Fibroblast of upper back skin (primary cell): ENCODE data around the gene PAPSS2.
"Not testable (repeated sequence)": the region's sequence is repeated elsewhere in the genome, so short reads cannot be mapped to it uniquely, and the experiment has no call there.

Source experiments
- DNase-seq: peaks from one replicate; pipeline ENCODE4 v3.0.0-alpha.2; 2013

The PAPSS2 gene

GRCh38 chr10:87643920-87644319 is 15.8 kb upstream of the PAPSS2 start:
- no peak for DNase-seq

GRCh38 chr10:87644500-87644899 is 15.2 kb upstream of the PAPSS2 start:
- not testable (repeated sequence) for DNase-seq

DNA sequence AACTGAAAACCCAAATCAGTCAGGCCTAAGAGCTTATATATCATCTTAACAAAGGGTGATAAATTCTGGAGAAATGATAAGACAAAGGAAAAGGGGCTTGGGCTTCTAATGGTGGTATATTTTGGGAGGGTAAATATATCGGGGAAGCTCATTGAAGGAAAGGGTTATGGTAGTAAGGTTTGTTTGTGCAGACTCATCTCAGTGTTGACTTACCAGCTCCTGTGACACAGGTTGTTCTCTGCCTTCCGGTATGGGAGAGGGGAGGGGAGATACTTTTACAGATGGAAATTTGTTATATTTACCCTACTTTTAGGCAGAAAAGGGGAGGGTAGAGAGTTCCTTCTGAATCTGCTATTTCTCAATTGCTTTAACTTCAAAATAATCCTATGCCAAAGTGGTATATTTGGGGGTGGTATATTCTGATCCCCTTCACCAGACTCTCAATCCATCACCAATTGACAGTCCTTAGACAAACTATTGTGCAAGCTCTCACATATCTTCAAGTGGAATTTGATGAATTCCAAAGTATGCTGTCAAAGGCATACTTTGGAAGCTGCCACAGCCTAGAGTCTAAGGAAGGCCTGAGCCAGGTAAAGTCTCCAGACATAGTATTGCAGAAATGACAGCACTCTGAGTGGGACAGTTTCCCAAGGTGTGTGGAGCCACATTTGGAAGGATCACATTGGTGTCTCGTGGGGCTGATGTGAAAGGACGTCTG is 13.3 kb upstream of the PAPSS2 start:
- no peak for DNase-seq

GRCh38 chr10:87646935-87647334 is 12.7 kb upstream of the PAPSS2 start:
- no peak for DNase-seq

DNA sequence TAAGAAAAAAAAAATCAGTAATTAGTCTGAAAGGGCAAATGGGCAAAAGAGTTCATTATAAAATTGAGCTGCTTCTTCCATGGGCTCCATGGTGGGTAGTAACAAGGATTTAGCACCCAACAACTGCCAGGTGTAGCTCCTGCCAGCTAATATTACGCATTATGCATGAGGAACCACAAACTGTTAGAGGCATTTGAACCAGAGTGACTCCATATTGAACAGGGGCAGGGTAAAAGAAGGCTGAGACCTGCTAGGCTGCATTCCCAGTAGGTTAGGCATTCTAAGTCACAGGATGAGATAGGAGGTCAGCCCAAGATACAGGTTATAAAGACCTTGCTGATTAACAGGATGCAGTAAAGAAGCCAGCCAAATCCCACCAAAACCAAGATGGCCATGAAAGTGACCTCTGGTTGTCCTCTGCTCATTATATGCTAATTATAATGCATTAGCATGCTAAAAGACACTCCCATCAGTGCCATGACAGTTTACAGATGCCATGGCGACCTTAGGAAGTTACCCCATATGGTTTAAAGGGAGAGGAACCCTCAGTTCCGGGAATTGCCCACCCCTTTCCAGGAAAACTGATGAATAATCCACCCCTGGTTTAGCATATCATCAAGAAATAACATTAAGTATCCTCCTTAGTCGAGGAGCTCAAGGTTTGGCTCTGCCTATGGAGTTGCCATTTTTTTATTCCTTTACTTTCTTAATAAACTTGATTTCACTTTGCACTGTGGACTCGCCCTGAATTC is 8.7 kb upstream of the PAPSS2 start:
- DNase-seq: no peak

DNA sequence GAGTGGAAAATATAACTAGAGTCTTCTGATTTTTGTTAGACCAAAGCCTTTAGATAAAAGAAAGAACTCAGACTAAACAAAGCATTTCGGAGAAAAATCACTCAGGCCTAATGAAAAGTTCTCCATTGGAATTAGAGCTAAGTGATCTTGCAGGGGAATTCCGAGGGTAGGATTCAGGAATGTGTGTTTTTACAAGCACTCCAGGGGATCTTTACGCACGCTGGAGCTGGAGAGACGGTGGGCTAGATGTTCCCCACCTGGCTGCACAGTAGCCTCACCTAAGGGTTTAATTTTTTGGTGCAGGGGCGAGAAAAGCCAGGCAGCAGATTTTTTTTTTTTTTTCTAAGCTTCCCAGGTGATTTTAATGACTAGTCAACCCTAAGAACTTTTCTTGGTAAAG is 7.9 kb upstream of the PAPSS2 start:
- no peak for DNase-seq

GRCh38 chr10:87652261-87652660 is 7.4 kb upstream of the PAPSS2 start:
- DNase-seq: no peak

GRCh38 chr10:87654212-87654611 is 5.5 kb upstream of the PAPSS2 start:
- DNase-seq: no peak

- DNase-seq: peak; percentile 62
These were observed 3.1 kb upstream of the PAPSS2 start for GRCh38 chr10:87656431-87657072.

DNA sequence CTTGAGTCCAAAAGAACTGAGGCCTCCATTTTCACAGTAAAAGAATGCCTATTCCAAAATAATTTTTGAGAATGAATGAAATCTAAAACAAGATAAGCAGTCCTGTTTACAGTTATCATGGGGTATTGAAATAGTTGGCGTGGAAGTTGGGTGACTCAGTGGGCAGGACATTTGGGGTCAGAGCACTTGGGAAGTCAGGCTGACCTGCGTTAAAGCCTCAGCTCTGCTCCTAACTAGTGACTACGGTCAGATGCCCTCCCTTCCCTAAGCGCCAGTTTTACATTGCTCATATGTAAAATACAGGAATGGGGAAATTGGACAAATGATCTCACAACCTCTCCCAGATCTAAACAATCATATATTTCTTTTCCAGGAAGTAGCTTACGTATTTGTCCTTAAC is 2.3 kb upstream of the PAPSS2 start:
- no peak for DNase-seq

GRCh38 chr10:87658321-87658795 is 1.3 kb upstream of the PAPSS2 start:
- DNase-seq: no peak

DNA sequence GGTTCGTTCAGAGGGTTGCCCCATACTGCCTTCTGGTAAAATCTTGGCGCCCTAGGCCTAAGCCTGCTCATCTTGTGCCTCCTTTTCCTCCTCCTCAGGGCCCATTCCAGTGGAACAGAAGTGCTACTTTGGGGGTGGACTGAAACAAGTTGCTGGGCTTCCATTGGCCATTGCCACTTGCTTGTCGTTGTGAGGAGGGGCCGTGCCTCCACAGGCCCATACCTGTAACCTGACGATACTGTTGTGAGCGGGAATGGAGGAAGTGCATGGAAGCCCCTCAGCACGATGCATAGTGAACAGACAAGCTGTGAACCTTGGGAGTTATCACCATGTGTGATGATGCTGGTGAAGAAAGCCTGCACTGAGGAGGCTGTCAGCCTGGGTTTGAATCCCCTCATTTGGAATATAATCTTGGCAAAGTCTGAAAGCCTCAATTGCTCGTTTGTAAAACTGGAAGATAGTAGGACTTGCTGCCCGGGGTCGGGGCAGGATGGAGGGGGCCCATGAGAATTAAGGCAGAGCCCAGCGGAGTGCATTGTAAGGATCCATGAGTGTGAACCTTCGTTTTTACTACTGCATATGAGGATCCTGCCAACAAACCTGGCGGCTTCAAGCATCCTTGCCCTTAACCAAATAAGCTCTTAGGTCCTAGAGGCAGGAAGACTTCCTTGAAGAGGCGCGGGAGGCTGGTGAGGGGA is 671 bp upstream of the PAPSS2 start:
- no peak for DNase-seq

- DNase-seq: peak; percentile 55
These were observed 931 bp downstream of the PAPSS2 start for GRCh38 chr10:87660484-87661133.

DNA sequence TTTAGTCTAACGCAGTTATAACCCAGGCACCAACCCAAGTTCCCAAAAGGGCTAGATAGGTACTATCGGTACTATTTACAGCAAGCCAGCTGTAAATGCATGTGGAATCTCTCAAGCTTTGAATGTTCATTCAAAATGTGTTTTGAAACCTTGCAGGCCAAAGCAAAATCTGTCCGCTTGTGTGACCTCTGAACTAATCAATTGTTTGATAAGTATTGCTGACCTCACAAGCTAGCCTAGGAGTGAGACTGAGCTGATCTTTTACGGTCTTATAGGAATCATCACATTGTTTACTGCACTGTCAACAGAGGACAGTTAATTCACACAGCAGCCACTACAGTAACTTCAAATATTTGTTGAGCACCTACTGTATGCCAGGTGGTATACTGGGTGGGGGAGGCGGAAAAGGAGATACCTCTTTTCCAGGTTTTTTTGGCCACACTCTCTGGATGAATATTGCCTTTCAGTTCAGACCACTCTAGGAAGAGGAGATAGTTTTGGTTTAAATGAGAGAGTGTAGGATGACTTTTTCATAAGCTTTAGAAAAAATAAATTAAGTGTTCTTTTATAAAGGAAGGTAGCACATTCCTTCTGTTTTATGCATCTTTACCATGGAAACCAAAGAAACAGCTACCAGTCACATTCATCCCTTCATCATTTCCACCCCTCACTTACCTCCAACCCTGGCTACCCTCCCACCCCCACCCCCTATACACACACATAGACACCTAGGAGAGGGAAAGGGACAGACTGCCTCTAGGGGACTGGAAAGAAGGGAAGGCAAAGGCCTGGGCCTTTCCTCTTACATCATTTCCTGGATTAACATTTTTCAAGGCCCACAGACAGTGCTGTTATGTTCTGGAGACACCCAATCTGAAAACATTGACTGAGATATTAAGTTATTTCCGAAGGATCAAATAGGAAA is 2.4 kb downstream of the PAPSS2 start:
- peak; percentile 57 for DNase-seq

DNA sequence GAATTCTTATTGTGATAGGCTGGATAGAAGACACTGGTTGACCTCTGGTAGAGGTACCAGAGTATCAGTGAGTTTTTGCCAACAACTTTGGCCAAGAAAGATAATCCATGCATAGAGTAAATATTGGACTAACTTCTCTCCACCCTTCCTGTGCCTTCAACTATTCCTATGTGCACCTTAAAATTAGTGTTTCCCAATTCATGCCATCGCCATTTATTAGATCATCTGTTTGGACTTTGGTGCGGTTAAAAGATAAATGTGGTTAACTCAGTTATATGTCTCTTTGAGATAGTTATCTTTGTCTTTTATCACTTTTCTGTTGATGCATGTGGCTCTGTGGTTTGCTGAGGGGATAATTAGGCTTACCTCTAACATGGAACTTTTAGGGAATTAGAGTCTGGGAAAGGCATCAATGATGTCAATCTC is 4.6 kb downstream of the PAPSS2 start:
- DNase-seq: no peak

DNA sequence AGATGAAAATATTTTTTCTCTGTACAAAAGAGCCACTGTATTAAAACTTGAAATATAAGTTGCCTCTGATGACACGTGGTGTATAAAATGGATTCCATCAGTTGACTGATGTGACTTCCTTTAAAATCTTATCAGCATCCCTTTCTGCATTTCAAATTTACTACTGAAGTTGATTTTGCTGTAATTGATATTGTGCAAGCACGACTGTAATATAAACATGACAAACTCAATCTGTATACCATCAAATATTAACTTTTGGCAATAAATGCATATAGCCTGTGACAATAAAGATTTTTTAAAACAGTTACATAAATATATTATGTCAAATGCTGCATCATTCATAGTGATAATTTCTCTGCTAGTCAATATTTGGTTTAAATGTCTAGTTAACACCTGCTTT is 7.8 kb downstream of the PAPSS2 start:
- DNase-seq: no peak

DNA sequence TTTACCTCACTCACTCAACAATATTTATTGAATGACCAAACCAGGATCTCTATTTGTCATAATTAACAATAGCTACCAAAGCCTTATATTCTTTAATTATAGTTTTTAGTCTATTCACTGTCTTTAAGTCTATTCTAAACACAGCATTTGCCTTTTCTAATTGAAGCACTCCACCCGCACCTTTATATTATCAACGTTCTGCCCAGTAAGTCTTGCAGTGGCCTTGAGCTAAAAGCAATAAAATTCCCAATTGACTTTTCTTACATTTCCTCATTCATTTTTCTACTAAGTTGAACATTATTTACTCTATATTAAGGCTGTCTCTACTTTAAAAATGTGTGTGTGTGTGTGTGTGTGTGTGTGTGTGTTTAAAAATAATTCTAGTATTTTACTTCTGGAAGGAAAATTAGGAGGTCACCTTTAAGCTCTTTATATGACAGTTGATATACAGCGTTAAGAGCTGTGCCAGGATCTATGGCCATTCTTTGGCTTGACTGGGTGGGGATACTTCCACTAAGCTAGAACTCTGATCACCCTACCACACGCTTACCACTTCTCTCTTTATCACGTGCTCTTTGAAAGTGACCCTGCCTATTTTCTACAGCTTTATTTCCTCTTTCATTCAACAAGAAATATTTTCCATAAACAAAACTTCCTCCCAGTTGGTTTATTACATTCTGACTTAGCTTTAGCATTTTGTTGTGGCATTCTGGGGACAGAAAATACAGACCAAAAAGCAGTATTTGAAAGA is 8.8 kb downstream of the PAPSS2 start:
- no peak for DNase-seq

DNA sequence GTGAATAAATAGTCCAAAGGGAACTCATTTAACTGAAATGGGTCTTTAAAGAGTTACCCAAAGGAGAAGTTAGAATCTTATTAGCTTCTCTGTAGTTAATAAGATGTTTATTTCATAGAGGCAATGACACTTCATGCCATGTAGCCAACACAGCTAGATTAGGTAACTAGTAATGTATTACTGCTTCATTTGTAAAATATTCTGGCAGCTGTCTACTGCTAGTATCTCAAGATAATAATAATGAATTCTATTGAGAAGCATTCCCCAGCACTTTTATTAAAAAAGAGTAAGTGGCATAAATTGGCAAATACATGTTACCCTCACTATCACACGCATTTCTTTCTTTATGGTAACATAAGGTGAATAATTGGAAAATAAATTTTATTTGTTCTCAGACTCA is 10.1 kb downstream of the PAPSS2 start:
- DNase-seq: no peak

- DNase-seq: peak; percentile 44
These were observed 10.9 kb downstream of the PAPSS2 start for GRCh38 chr10:87670586-87670985.

DNA sequence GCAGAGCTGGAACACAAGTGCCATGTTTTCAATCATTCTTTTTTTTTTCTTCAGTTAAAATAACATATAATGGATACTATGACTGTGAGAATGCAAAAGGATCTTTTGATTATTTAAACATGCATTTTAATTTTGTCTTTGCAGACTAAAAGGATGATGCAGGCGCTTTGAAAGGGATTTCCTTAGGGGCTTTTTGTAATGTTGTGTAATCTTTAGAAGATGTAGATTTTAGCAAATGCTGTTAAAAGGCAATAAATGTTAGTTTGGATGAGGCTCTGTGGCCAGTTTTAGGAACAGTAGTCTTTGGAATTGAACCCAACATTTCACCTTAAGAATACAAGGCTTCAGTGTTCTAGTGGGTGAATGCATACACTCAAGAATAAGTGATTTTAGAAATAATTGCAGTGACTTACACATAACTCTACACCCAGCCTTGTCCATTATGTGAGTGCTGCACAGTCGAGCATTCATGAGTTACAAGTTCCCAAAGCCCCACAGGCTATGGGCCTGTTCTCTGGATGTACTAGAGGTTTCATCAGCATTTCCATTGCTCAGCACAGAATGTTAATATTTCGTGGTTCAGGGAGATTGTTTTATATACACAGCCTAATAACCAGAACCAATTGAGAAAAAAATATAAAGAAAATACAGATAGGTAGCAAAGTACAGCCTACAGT is 11.6 kb downstream of the PAPSS2 start:
- DNase-seq: peak; percentile 60
